ENCODE data around the gene TBL1Y. TPM values are rescaled to one million over a fixed set of nuclear protein-coding genes. Genes with fewer than 3 reads are reported as not detected.

Gene TBL1Y
- not detected for total RNA-seq

DNA sequence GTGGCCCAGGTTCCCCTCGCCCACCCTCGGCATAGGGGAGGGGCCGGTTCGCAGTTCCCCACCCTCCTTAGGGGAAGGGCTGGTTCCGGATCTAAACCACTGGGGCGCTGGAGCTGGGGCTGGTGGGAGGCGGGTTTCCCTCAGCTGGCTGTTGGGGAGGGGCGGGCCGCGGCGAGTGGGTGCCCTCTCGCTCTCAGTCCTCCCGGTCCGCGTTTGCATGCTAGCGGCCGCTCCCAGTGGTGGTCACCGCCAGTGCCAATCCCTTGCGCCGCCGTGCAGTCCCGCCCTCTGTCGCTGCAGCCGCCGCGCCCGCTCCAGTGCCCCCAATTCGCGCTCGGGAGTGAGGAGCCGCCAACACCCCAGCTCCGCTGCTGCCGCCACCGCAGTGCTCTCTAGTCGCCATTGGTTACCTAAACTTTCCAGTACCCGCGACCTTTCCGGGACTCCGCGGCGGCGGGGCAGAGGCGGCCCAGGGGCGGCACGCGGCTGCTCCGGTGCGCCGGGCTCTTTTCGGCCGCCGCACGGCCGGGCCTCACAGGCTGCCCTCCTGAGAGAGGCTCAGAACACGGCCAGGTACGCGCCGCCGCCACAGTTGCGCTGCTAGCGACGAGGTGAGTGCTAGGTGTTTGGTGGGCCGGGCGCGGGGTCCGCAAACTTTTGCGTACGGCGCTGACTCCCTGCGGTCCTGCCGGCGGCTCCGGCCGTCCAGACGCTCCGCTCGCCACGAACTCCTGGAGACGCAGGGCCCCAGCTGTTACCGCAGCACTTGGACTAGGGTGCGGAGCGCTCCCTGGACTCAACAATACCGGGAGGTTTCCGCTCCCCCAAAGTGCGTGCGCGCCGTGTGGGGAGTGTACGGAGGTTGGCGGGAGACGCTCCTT is at the start of gene TBL1Y:
TSS of gene TBL1Y (plus strand) at position 326 of the 881 bp plus-strand sequence. CDS start 114,388 bp downstream, outside the sequence.

GRCh38 chrY:6911253-6911881 is 870 bp downstream of the TBL1Y start, which contains the start of gene AMELY:
TSS of gene AMELY (minus strand) at chrY:6911752. CDS start at chrY:6872608, 39,144 bp downstream.

Other genes with a start within 250 kb of the TBL1Y start
- not detected for gene AMELY, start 1.1 kb downstream of the TBL1Y start, total RNA-seq